ENCODE data around the gene TACO1.

The TACO1 gene

DNA sequence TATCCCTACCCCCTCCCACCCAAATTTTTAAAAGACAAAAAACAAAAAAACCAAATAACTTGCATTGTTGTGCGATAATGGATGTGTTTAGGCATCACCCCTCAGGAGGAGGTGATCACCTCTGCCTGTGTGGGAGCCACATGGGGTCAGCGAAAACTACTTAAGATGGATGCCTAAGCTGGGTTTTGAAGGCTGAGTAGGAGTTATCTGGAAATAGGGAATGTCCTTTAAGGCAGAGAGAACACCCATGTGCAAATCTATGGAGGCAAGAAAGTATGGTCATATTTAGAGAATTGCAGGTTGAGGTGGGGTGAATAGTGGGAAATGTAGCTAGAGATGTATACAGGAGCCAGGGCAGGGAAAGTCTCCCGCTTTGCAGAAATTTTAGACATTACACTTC, 5.6 kb upstream of the TACO1 start:
- no peak for DNase-seq (ENCODE audit: low read depth)
- H3K4me3 ChIP-seq (replicated peaks; ENCODE audit: low read depth, low read length), result no peak overlapping the region
- no peak for TF ChIP-seq CTCF (IDR thresholded peaks at IDR 0.05; ENCODE audit: low read length, missing control alignments)

DNA sequence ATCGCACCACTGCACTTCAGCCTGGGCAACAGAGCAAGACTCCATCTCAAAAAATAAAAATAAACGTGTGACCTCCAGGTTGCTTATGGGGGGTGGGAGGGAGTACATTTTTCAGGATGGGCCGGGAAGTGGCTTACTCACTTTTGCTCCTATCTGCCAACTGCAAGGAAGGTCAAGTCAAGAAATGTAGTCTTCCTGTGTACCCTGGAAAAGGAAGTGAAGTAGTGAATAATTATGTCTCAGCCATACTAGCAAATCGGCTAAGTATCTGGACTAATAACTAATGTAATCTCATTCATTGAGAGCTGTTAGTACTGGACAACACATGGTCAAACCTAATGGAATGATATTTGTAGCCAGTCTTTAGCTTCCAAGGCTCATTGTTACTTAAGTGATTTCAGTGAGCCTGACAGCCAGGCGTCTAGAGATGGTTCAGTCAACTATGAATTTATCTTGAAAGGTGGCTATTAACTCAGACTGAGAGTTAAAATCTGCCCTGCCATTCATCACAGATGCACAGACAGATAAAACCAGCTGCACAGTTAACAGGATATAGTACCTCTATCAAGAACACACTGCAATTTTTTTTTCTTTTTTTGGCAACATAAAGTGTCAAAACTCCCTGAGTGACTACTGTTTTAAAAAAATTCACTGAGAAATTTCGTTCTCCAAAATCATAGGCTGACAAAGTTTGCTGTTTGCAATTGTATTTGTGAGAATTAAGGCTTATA, 3.7 kb upstream of the TACO1 start:
- no peak for TF ChIP-seq CTCF (IDR thresholded peaks at IDR 0.05; ENCODE audit: low read length, missing control alignments)
- DNase-seq (ENCODE audit: low read depth), result peak; percentile 6
- H3K4me3 ChIP-seq (replicated peaks; ENCODE audit: low read depth, low read length), result no peak overlapping the region

DNA sequence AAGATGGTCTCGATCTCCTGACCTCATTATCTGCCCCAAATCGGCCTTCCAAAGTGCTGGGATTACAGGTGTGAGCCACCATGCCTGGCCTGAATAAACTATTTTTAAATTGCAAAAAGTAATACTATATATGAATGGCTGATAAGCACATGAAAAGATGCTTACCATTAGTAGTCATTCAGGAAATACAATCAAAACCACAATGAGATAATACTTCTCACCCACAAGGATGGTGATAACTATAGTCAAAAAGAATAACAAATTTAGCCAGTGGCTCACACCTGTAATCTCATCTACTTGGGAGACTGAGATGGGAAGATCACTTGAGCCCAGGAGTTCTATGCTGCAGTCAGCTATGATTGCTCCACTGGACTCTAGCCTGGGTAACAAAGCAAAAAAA, 2.4 kb upstream of the TACO1 start:
- no peak for DNase-seq (ENCODE audit: low read depth)
- no peak for TF ChIP-seq CTCF (IDR thresholded peaks at IDR 0.05; ENCODE audit: low read length, missing control alignments)
- H3K4me3 ChIP-seq (replicated peaks; ENCODE audit: low read depth, low read length), result no peak overlapping the region

DNA sequence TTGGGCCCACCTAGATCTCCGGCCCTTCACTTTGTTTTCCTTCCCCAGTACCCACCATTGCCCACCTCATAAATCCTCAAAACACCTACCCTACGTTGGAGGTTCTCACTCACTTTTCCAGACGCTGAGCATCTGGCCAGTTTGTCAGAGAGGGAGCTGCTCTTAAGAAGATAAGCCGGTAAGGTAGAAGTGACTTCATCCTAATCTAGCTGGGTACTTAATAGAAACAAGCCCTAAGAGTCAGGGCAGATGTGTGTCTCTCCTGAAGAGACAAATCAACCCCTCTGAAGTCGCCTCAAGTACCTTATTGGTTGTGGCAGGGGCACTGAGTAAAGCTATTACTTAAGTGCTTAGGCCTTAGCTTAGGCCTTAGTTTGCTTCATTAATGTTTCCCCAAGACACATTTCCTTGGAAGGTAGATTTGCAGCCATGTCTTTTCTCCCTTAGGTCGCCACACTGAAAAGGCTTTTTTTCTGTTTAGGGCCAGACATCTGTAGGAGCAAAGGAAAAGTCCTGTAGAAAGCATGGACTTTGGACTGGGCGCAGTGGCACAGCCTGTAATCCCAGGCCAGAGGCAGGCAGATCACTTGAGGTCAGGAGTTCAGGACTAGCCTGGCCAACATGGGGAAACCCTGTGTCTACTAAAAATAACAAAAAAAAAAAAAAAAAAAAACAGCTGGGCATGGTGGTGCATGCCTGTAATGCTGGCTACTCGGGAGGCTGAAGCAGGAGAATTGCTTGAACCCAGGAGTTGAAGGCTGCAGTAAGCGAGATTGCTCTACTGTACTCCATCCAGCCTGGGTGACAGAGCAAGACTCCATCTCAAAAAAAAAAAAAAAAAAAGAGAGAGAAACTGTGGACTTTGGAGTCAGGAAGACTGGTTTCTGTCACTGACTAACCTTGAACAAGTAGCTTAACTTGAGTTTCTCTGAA, 1.0 kb downstream of the TACO1 start:
- DNase-seq (ENCODE audit: low read depth), result peak; percentile 12
- H3K4me3 ChIP-seq (replicated peaks; ENCODE audit: low read depth, low read length), result peak overlapping the region; percentile 87
- TF ChIP-seq CTCF (IDR thresholded peaks at IDR 0.05; ENCODE audit: low read length, missing control alignments), result no peak

DNA sequence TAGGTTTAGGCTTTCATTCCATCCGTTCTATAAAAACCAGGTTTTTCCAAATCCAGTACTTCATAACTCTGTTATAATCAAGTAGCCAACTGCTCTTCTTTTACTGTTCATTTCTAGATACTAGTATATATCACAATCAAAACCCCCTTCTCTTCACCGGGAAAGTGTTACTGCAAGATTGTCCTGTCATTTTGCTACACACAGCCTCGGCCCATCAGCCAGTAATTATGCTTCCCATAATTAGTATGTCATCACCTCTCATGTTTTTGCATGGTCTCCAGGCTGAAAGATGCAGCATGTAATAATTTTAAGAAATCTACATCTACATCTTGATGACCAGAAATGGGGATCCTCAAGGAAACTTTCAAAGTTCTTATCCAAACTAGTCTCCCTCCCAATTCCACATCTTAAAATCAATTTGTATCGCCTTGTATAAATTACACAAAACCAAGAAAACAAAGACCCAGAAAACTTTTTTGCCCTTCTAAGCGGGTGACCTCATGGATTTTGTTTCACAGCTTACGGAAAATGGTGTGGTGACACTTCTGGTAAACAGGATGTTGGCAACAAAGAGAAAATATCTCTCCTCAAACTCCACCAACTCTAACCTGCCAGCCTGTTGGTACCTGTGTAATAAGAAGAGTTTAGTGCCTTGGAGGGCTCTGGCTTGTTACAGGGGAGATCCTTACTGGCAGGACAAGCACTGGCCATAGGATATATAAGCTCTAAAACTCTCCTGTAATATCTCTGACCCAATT, 9.3 kb downstream of the TACO1 start:
- no peak for DNase-seq (ENCODE audit: low read depth)
- no peak overlapping the region for H3K4me3 ChIP-seq (replicated peaks; ENCODE audit: low read depth, low read length)
- no peak for TF ChIP-seq CTCF (IDR thresholded peaks at IDR 0.05; ENCODE audit: low read length, missing control alignments)

DNA sequence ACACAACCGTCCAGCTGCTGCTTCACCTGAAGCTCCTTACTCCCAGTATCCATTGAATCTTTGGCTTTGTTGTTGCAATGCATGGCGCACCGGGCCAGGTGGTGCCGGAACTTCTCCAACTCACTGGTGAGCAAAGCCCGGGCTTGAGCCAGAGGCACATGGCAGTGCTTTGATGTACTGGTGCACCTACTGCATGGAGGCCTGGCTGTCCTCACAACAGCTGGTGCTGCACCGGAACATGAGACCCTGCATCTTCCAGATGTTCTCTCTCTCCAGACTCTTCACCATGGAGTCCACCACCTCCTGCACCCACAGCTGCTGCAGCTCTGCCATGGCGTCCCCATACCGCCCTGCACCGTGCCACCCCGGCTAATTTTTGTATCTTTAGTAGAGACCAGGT, 10.2 kb downstream of the TACO1 start:
- H3K4me3 ChIP-seq (replicated peaks; ENCODE audit: low read depth, low read length), result no peak overlapping the region
- no peak for TF ChIP-seq CTCF (IDR thresholded peaks at IDR 0.05; ENCODE audit: low read length, missing control alignments)
- no peak for DNase-seq (ENCODE audit: low read depth)

Data from fibroblast of pulmonary artery (primary cell).